Mesothelial cell of epicardium (in vitro differentiated cells): Measurements from ENCODE around the gene KIAA1549. TPM values are rescaled to one million over a fixed set of nuclear protein-coding genes. Genes with fewer than 3 reads are reported as not detected.

Experiments
- DNase-seq, 2 experiments: peaks; one replicate each; pipeline ENCODE4 v3.0.0; 2021; ENCODE audit warnings: low spot score in 2 of 2; ENCODE audit not compliant: unreplicated experiment in 2 of 2
- H3K27ac Mint-ChIP-seq: 2 replicates; pipeline ENCODE4 v1.8.0; 2021; ENCODE audit warnings: mixed read lengths
- H3K27me3 Mint-ChIP-seq: 2 replicates; pipeline ENCODE4 v1.8.0; 2021; ENCODE audit warnings: low read depth, mixed read lengths
- H3K36me3 Mint-ChIP-seq: 2 replicates; pipeline ENCODE4 v1.8.0; 2021; ENCODE audit warnings: mixed read lengths
- H3K4me1 Mint-ChIP-seq: 2 replicates; pipeline ENCODE4 v1.8.0; 2021; ENCODE audit warnings: mixed read lengths
- H3K4me3 Mint-ChIP-seq: 2 replicates; pipeline ENCODE4 v1.8.0; 2021; ENCODE audit warnings: mild to moderate bottlenecking, moderate library complexity, mixed read lengths
- H3K9me3 Mint-ChIP-seq: 2 replicates; pipeline ENCODE4 v1.8.0; 2021; ENCODE audit warnings: mixed read lengths
- total RNA-seq: library from RNA; stranded (reverse); gene quantifications from 3 replicates; pipeline ENCODE4 v1.2.1, GENCODE V29; 2021
- TF ChIP-seq, protein P1 (sequence below): fragments of 200-600 bp; sonication (generic); IDR thresholded peaks from one replicate; pipeline ENCODE4 v1.5.0; 2021; ENCODE audit warnings: antibody characterized with exemption; ENCODE audit not compliant: unreplicated experiment

The KIAA1549 gene
- total RNA-seq, 1 donor from 2014 or later, result 34.8 TPM

GRCh38 chr7:138854115-138854645 is 127.0 kb downstream of the KIAA1549 start:
- Mint-ChIP-seq H3K9me3 (peaks cover 33% of the 10 kb centered on the region), H3K36me3 (peaks cover 60% of the 10 kb centered on the region), H3K27ac (no peak overlapping the region), H3K4me3 (no peak overlapping the region), H3K4me1 (peaks cover 3% of the 10 kb centered on the region), H3K27me3 (no peaks in the 10 kb centered on the region)
- DNase-seq, result no peak
- TF ChIP-seq, protein P1, sequence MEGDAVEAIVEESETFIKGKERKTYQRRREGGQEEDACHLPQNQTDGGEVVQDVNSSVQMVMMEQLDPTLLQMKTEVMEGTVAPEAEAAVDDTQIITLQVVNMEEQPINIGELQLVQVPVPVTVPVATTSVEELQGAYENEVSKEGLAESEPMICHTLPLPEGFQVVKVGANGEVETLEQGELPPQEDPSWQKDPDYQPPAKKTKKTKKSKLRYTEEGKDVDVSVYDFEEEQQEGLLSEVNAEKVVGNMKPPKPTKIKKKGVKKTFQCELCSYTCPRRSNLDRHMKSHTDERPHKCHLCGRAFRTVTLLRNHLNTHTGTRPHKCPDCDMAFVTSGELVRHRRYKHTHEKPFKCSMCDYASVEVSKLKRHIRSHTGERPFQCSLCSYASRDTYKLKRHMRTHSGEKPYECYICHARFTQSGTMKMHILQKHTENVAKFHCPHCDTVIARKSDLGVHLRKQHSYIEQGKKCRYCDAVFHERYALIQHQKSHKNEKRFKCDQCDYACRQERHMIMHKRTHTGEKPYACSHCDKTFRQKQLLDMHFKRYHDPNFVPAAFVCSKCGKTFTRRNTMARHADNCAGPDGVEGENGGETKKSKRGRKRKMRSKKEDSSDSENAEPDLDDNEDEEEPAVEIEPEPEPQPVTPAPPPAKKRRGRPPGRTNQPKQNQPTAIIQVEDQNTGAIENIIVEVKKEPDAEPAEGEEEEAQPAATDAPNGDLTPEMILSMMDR, result no peak

GRCh38 chr7:138853448-138853847 is 127.7 kb downstream of the KIAA1549 start:
- H3K4me1 Mint-ChIP-seq, result peaks cover 5% of the 10 kb centered on the region
- peaks cover 57% of the 10 kb centered on the region for H3K36me3 Mint-ChIP-seq
- no peak overlapping the region for H3K4me3 Mint-ChIP-seq
- no peaks in the 10 kb centered on the region for H3K27me3 Mint-ChIP-seq
- peaks cover 32% of the 10 kb centered on the region for H3K9me3 Mint-ChIP-seq
- TF ChIP-seq, protein P1, result no peak
- H3K27ac Mint-ChIP-seq, result no peak overlapping the region
- no peak for DNase-seq

DNA sequence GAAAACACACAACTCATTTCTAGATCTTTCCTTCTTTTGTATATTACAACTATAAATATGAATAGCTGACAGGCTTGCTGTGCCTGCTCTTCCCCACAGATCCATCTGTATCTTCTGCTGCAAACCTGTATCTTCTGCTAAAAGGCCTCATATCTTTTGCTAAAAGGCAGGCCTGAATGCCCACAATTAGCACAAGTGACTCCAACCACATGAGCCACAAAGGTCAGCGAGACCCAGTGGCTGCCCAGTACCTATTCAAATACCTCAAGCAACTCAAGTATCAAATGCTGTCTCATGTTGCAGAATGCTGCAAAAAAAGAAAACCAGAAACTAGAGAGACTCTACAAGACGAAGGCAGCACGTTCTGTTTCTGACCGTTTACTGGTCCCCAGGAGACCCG is 128.7 kb downstream of the KIAA1549 start:
- peaks cover 10% of the 10 kb centered on the region for H3K4me1 Mint-ChIP-seq
- H3K4me3 Mint-ChIP-seq, result no peak overlapping the region
- H3K27me3 Mint-ChIP-seq, result no peaks in the 10 kb centered on the region
- peaks cover 22% of the 10 kb centered on the region for H3K9me3 Mint-ChIP-seq
- TF ChIP-seq, protein P1, result no peak
- H3K36me3 Mint-ChIP-seq, result peaks cover 50% of the 10 kb centered on the region
- H3K27ac Mint-ChIP-seq, result peak overlapping the region; percentile 9
- no peak for DNase-seq

- DNase-seq, result no peak
- peaks cover 34% of the 10 kb centered on the region for H3K36me3 Mint-ChIP-seq
- TF ChIP-seq, protein P1, result no peak
- peaks cover 11% of the 10 kb centered on the region for H3K9me3 Mint-ChIP-seq
- no peaks in the 10 kb centered on the region for H3K27me3 Mint-ChIP-seq
- peaks cover 10% of the 10 kb centered on the region for H3K4me1 Mint-ChIP-seq
- no peak overlapping the region for H3K27ac Mint-ChIP-seq
- H3K4me3 Mint-ChIP-seq, result no peak overlapping the region
These were observed 131.5 kb downstream of the KIAA1549 start for GRCh38 chr7:138849701-138850100.

- Mint-ChIP-seq H3K27ac (peak overlapping the region; percentile 60), H3K4me1 (peaks cover 10% of the 10 kb centered on the region), H3K27me3 (no peaks in the 10 kb centered on the region), H3K4me3 (no peak overlapping the region), H3K36me3 (peaks cover 44% of the 10 kb centered on the region), H3K9me3 (peaks cover 11% of the 10 kb centered on the region)
- DNase-seq, result no peak
- TF ChIP-seq, protein P1, result no peak
These were observed 132.9 kb downstream of the KIAA1549 start for GRCh38 chr7:138848056-138848980.
